GM18520 (cell line): ENCODE measurements around the gene LRFN2.

Experiments used
- ATAC-seq: cut with Tn5 transposase; IDR thresholded peaks from one replicate; pipeline ENCODE4 v1.9.1; 2021; ENCODE audit not compliant: unreplicated experiment

The LRFN2 gene

GRCh38 chr6:40479706-40480105 is 107.5 kb downstream of the LRFN2 start:
- no peak for ATAC-seq

- no peak for ATAC-seq
Measured at GRCh38 chr6:40477246-40478126, 109.7 kb downstream of the LRFN2 start.

- no peak for ATAC-seq
Measured at GRCh38 chr6:40476673-40477072, 110.5 kb downstream of the LRFN2 start.

- ATAC-seq, result no peak
Measured at GRCh38 chr6:40474937-40475336, 112.2 kb downstream of the LRFN2 start.

- ATAC-seq, result no peak
Measured at GRCh38 chr6:40473026-40473425, 114.1 kb downstream of the LRFN2 start.

GRCh38 chr6:40472353-40472752 is 114.8 kb downstream of the LRFN2 start:
- no peak for ATAC-seq

- no peak for ATAC-seq
Measured at GRCh38 chr6:40471243-40471642, 115.9 kb downstream of the LRFN2 start.

GRCh38 chr6:40469323-40469722 is 117.8 kb downstream of the LRFN2 start:
- no peak for ATAC-seq

GRCh38 chr6:40466986-40467539 is 120.1 kb downstream of the LRFN2 start:
- ATAC-seq, result no peak

GRCh38 chr6:40461643-40462042 is 125.5 kb downstream of the LRFN2 start:
- ATAC-seq, result no peak

GRCh38 chr6:40460380-40460779 is 126.8 kb downstream of the LRFN2 start:
- no peak for ATAC-seq

- ATAC-seq, result no peak
Measured at GRCh38 chr6:40457261-40457660, 129.9 kb downstream of the LRFN2 start.

- no peak for ATAC-seq
Measured at GRCh38 chr6:40456390-40457013, 130.7 kb downstream of the LRFN2 start.

GRCh38 chr6:40455686-40456389 is 131.3 kb downstream of the LRFN2 start:
- ATAC-seq, result no peak

- ATAC-seq, result no peak
Measured at GRCh38 chr6:40450483-40450882, 136.7 kb downstream of the LRFN2 start.

GRCh38 chr6:40444811-40445210 is 142.4 kb downstream of the LRFN2 start:
- no peak for ATAC-seq

- no peak for ATAC-seq
Measured at GRCh38 chr6:40444312-40444711, 142.9 kb downstream of the LRFN2 start.

- ATAC-seq, result no peak
Measured at GRCh38 chr6:40443842-40444241, 143.3 kb downstream of the LRFN2 start.

GRCh38 chr6:40442591-40442990 is 144.6 kb downstream of the LRFN2 start:
- ATAC-seq, result no peak

- no peak for ATAC-seq
Measured at GRCh38 chr6:40441150-40441549, 146.0 kb downstream of the LRFN2 start.

GRCh38 chr6:40440053-40440452 is 147.1 kb downstream of the LRFN2 start:
- no peak for ATAC-seq
